Measurements from ENCODE around the gene SACM1L.

The SACM1L gene

GRCh38 chr3:45654397-45654944 is 34.7 kb upstream of the SACM1L start:
- H3K27ac ChIP-seq (ENCODE audit: extremely low read depth, low read depth, low read length) = no peak overlapping the region
- TF ChIP-seq PRDM10 (tag by site-specific recombination; IDR thresholded peaks at IDR 0.05) (0 out of 2 replicates have a peak, but pooled peaks have one; percentile 15), ZNF48 (tag by site-specific recombination; IDR thresholded peaks at IDR 0.05) (no peak)
- peaks cover 0 to 3% of the 10 kb centered on the region in 2 experiments; a peak in 1 of 3 replicates for H3K36me3 ChIP-seq (ENCODE audit: control insufficient read depth in 2 of 2, insufficient read depth in 1 of 2, low read length in 2 of 2)
- no peaks in the 10 kb centered on the region; the same call in 1 of the 2 replicates for H3K4me1 ChIP-seq (ENCODE audit: control insufficient read depth, insufficient read depth, low read length)
- ChIA-PET POLR2A (no interaction called here), CTCF (interaction anchor here (0.7 to 3.0 kb wide), 3 partner anchors 59 to 108 kb away, joined by 7 to 15 read pairs (median 8); partner anchors contain the start of gene LIMD1)
- H3K9me3 ChIP-seq (ENCODE audit: control insufficient read depth, insufficient read depth, low read depth, low read length) = no peaks in the 10 kb centered on the region
- H3K4me3 ChIP-seq (ENCODE audit: low read depth, low read length) = no peak overlapping the region

GRCh38 chr3:45655906-45656305 is 33.3 kb upstream of the SACM1L start:
- ChIA-PET CTCF (interaction anchor here (0.6 to 3.0 kb wide), 20 partner anchors 10 to 622 kb away, joined by 3 to 36 read pairs (median 6); partner anchors contain the start of gene LIMD1), POLR2A (interaction anchor here (0.7 kb wide), 1 partner anchor 55 kb away, joined by 4 read pairs; no protein-coding TSS in a partner anchor)
- Histone ChIP-seq H3K36me3 (ENCODE audit: control insufficient read depth in 2 of 2, insufficient read depth in 1 of 2, low read length in 2 of 2) (peaks cover 0 to 3% of the 10 kb centered on the region in 2 experiments; a peak in 1 of 3 replicates), H3K4me1 (ENCODE audit: control insufficient read depth, insufficient read depth, low read length) (no peaks in the 10 kb centered on the region; the same call in 1 of the 2 replicates), H3K4me3 (ENCODE audit: low read depth, low read length) (no peak overlapping the region), H3K27ac (ENCODE audit: extremely low read depth, low read depth, low read length) (no peak overlapping the region), H3K9me3 (ENCODE audit: control insufficient read depth, insufficient read depth, low read depth, low read length) (no peaks in the 10 kb centered on the region)
- TF ChIP-seq ZNF548 (tag by site-specific recombination; IDR thresholded peaks at IDR 0.05) = peak; percentile 35; the same call in 1 of the 2 replicates
- no peak for TF ChIP-seq ZNF266 (tag by site-specific recombination; IDR thresholded peaks at IDR 0.05; ENCODE audit: low read depth)

- POLR2A ChIA-PET = interaction anchor here (0.5 to 0.7 kb wide), 3 partner anchors 56 to 436 kb away, joined by 4 to 5 read pairs (median 4); no protein-coding TSS in a partner anchor
- Histone ChIP-seq H3K4me3 (ENCODE audit: low read depth, low read length) (no peak overlapping the region), H3K27ac (ENCODE audit: extremely low read depth, low read depth, low read length) (no peak overlapping the region), H3K36me3 (ENCODE audit: control insufficient read depth in 2 of 2, insufficient read depth in 1 of 2, low read length in 2 of 2) (peaks cover 0 to 3% of the 10 kb centered on the region in 2 experiments; a peak in 1 of 3 replicates), H3K9me3 (ENCODE audit: control insufficient read depth, insufficient read depth, low read depth, low read length) (no peaks in the 10 kb centered on the region), H3K4me1 (ENCODE audit: control insufficient read depth, insufficient read depth, low read length) (no peaks in the 10 kb centered on the region; the same call in 1 of the 2 replicates)
- CTCF ChIA-PET = interaction anchor here (0.6 to 3.0 kb wide), 30 partner anchors 10 to 622 kb away, joined by 3 to 36 read pairs (median 4); partner anchors contain the start of gene LIMD1
- TF ChIP-seq MZF1 (tag by site-specific recombination; IDR thresholded peaks at IDR 0.05; ENCODE audit: borderline replicate concordance) (no peak), ZBTB6 (tag by site-specific recombination; IDR thresholded peaks at IDR 0.05) (no peak), ZNF747 (tag by site-specific recombination; IDR thresholded peaks at IDR 0.05) (no peak), ZNF223 (tag by site-specific recombination; IDR thresholded peaks at IDR 0.05) (no peak), PRDM4 (tag by site-specific recombination; IDR thresholded peaks at IDR 0.05) (peak; percentile 95), KLF7 (tag by site-specific recombination; IDR thresholded peaks at IDR 0.05; ENCODE audit: borderline replicate concordance) (no peak), PBX3 (CRISPR knock-in tag; IDR thresholded peaks at IDR 0.05) (no peak), ZNF600 (tag by site-specific recombination; IDR thresholded peaks at IDR 0.05) (peak; percentile 52), ZNF37A (tag by site-specific recombination; IDR thresholded peaks at IDR 0.05) (no peak), ZNF549 (tag by site-specific recombination; IDR thresholded peaks at IDR 0.05) (no peak), KLF1 (tag by site-specific recombination; IDR thresholded peaks at IDR 0.05) (peak; percentile 73), ZFP69B (tag by site-specific recombination; IDR thresholded peaks at IDR 0.05) (no peak), ZNF16 (tag by site-specific recombination; IDR thresholded peaks at IDR 0.05; ENCODE audit: low read depth) (no peak), TCF7L2 (IDR thresholded peaks at IDR 0.05; ENCODE audit: borderline replicate concordance, low read depth, low read length) (no peak), ZNF501 (tag by site-specific recombination; IDR thresholded peaks at IDR 0.05) (no peak)
Measured at GRCh38 chr3:45656575-45657363, 32.4 kb upstream of the SACM1L start.

All from HEK293 (cell line).